ENCODE data around the gene TRIM31. TPM values are rescaled to one million over a fixed set of nuclear protein-coding genes. Genes with fewer than 3 reads are reported as not detected.

The TRIM31 gene
- total RNA-seq, 1 donor from 2014 or later, result not detected

DNA sequence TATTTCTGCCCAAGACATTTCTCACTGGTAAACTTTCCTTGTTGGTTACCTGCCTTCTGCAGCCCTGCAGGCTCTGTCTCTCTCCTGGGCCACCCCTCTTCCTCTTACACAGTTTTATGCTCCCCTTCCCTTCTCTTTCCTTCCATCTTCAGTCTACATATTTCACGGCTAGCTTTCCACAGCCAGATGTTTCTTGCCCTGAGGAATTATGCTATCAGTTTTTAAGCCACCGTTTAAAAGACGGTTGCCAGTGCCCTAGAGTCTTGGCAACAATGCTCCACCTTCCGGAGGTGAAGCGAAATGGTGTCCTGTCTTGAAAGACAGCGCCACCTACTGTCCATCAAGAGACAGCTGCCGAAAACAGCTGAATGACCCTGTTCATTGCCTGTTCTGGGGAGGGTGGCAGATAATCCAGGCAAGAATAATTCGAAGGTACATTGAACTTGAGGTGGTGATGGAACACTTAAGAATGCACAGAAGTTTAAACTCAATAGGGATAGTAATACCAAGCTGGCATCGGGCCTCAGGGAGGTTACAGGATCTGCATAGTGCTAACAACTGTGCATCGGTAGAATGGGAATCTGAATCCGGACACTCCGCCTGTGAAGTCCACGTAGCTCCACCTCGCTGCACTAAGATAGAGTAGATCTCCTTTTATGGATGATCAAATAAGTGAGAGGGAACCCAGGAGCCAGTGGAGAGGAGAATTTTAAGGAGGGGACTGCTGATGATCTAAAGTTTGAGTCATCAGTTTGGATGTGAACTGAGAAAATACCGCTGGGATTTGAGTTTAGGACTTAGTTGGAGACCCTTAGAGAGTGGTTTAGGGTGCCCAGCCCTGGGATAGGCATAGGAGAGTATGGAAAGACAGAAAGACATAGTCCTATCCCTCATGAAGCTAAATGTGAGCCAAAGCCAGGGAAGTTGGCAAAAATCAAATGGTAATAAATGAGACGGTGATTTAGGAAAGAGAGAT, 18.3 kb upstream of the TRIM31 start:
- DNase-seq (ENCODE audit: extremely low spot score, unreplicated experiment), result no peak
- H3K4me1 Mint-ChIP-seq (ENCODE audit: unreplicated experiment), result peaks cover 10% of the 10 kb centered on the region
- H3K27ac Mint-ChIP-seq (ENCODE audit: unreplicated experiment), result no peak overlapping the region
- H3K36me3 Mint-ChIP-seq (ENCODE audit: unreplicated experiment), result no peaks in the 10 kb centered on the region
- no peaks in the 10 kb centered on the region for H3K9me3 Mint-ChIP-seq (ENCODE audit: unreplicated experiment)
- TF ChIP-seq, protein P1, sequence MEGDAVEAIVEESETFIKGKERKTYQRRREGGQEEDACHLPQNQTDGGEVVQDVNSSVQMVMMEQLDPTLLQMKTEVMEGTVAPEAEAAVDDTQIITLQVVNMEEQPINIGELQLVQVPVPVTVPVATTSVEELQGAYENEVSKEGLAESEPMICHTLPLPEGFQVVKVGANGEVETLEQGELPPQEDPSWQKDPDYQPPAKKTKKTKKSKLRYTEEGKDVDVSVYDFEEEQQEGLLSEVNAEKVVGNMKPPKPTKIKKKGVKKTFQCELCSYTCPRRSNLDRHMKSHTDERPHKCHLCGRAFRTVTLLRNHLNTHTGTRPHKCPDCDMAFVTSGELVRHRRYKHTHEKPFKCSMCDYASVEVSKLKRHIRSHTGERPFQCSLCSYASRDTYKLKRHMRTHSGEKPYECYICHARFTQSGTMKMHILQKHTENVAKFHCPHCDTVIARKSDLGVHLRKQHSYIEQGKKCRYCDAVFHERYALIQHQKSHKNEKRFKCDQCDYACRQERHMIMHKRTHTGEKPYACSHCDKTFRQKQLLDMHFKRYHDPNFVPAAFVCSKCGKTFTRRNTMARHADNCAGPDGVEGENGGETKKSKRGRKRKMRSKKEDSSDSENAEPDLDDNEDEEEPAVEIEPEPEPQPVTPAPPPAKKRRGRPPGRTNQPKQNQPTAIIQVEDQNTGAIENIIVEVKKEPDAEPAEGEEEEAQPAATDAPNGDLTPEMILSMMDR (IDR thresholded peaks at IDR 0.05), result peak; percentile 99
- H3K4me3 Mint-ChIP-seq (ENCODE audit: unreplicated experiment), result no peak overlapping the region
- H3K27me3 Mint-ChIP-seq (ENCODE audit: unreplicated experiment), result peaks cover 84% of the 10 kb centered on the region

DNA sequence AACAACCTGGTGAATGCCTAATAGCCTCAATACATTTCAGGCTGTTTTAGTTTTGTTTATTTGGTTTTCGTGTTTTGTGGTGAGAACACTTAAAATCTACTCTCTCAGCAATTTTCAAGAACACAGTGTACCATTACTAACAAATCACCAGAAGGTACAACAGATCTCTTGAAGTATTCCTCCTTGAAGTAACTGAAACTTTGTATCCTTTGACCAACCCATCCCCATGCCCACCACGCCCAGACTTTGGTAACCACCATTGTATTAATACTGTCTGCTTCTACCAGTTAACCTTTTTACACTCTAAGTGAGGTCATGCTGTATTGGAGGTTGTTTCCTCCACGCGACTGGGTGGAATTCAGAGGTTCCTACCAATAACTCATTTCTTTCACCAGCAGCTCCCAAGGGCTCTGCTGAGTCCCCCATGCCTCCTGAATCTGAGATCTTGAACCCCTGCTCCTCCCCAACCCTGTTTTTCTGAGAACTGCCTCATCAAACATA, 17.3 kb upstream of the TRIM31 start:
- H3K27me3 Mint-ChIP-seq (ENCODE audit: unreplicated experiment), result peaks cover 89% of the 10 kb centered on the region
- H3K4me3 Mint-ChIP-seq (ENCODE audit: unreplicated experiment), result no peak overlapping the region
- TF ChIP-seq, protein P1 (IDR thresholded peaks at IDR 0.05), result no peak
- no peak overlapping the region for H3K27ac Mint-ChIP-seq (ENCODE audit: unreplicated experiment)
- H3K4me1 Mint-ChIP-seq (ENCODE audit: unreplicated experiment), result peaks cover 10% of the 10 kb centered on the region
- H3K36me3 Mint-ChIP-seq (ENCODE audit: unreplicated experiment), result no peaks in the 10 kb centered on the region
- no peak for DNase-seq (ENCODE audit: extremely low spot score, unreplicated experiment)
- H3K9me3 Mint-ChIP-seq (ENCODE audit: unreplicated experiment), result no peaks in the 10 kb centered on the region

DNA sequence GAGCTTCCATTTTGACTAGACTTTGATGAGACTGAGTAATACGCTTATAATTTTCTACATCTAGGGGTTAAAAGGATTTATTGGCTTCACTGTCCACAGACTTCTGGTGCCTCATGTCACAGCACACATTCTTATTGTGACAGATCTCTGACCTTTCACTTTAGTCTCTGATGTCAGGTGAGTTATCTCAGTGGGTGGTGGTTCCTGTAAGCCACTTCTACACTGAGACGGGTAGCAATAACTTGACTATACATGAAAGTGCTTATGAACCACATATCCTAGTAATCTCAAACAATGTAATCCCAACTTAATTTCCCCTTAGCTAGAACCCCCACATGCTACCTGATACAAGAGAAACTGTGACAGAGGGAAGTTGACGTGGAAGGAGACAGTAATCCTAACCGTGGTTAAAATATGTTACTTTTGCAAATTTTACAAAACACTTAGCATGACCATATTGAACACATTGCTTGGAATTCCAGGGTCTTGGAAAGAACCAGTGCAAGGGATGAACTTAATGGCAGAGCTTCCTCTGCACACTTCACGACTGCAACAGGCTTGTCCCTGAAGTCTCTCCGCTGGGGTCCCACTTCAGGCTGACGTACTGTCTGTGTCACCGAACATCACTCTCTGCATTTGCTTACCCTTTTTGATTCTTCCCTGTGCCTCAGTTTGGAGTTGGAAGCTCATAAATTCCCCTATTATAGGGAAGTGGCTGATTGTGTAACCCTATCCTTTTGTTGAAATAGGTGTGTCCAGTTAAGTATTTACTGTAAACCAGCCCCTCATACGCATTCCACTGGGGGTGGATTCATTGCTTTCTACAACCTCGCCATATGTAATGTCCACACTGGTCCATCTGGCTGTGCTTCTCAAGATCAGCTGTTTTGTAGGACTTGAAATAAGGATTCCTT, 16.6 kb upstream of the TRIM31 start:
- peaks cover 91% of the 10 kb centered on the region for H3K27me3 Mint-ChIP-seq (ENCODE audit: unreplicated experiment)
- no peak for DNase-seq (ENCODE audit: extremely low spot score, unreplicated experiment)
- peaks cover 10% of the 10 kb centered on the region for H3K4me1 Mint-ChIP-seq (ENCODE audit: unreplicated experiment)
- H3K36me3 Mint-ChIP-seq (ENCODE audit: unreplicated experiment), result no peaks in the 10 kb centered on the region
- H3K4me3 Mint-ChIP-seq (ENCODE audit: unreplicated experiment), result no peak overlapping the region
- H3K9me3 Mint-ChIP-seq (ENCODE audit: unreplicated experiment), result no peaks in the 10 kb centered on the region
- TF ChIP-seq, protein P1 (IDR thresholded peaks at IDR 0.05), result no peak
- H3K27ac Mint-ChIP-seq (ENCODE audit: unreplicated experiment), result no peak overlapping the region

DNA sequence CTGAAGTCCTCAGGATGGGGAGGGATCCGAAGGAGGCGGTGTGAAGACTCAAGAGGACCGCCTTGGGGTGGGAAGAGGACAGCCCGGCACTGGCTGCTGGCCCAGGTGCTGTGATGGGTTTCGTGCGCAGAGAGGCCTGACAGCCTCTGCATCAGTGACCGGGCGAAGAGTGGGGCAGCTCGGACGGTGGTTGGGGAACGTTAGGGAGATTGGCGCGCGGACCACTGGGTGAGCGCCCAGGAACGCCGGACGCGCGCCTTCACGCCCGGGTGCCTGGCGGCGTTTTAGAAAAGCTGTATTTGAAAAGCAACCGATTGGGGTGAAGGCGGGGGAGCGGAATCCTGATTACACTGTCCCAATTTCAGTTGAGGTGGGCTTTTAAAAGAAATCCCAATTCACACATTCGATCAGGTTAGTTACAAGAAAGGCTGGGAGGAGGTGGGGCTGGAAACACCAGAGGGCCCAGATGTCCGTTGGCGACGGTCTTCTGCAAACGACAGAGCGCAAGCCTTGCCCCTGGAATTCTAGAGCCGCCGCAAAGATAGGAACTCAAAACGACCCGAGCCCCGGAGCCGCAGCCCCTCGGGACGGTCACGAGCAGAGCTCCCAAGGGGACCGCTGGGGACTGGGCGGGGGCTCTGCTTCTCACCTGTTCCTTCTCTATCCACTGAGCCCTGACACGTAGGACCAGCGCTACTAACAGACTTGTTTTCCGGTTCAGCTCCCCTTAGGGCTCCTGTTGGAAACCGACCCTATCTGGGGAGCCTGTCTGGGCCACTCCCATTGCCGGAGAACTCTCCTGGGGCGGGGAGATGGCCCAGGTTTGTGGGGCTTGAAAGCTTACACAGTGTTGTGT, 14.6 kb upstream of the TRIM31 start:
- no peak for DNase-seq (ENCODE audit: extremely low spot score, unreplicated experiment)
- H3K36me3 Mint-ChIP-seq (ENCODE audit: unreplicated experiment), result no peaks in the 10 kb centered on the region
- no peak overlapping the region for H3K27ac Mint-ChIP-seq (ENCODE audit: unreplicated experiment)
- H3K27me3 Mint-ChIP-seq (ENCODE audit: unreplicated experiment), result peaks cover 86% of the 10 kb centered on the region
- peak overlapping the region; percentile 44 for H3K4me3 Mint-ChIP-seq (ENCODE audit: unreplicated experiment)
- TF ChIP-seq, protein P1 (IDR thresholded peaks at IDR 0.05), result no peak
- H3K4me1 Mint-ChIP-seq (ENCODE audit: unreplicated experiment), result peaks cover 10% of the 10 kb centered on the region
- H3K9me3 Mint-ChIP-seq (ENCODE audit: unreplicated experiment), result no peaks in the 10 kb centered on the region

Data from osteocyte (in vitro differentiated cells).